Jurkat, Clone E6-1 (cell line): ENCODE results near the gene PRND.
"Not testable (repeated sequence)": the region's sequence is repeated elsewhere in the genome, so short reads cannot be mapped to it uniquely, and the experiment has no call there.

Source experiments
- DNase-seq: peaks from one replicate; pipeline ENCODE4 v3.0.0-alpha.2; 2011; ENCODE audit warnings: low read depth, low spot score
- H3K4me3 ChIP-seq: 2 replicates; pipeline ENCODE4 v1.5.1; 2011; ENCODE audit warnings: mild to moderate bottlenecking, low read length, control low read depth, moderate library complexity

The PRND gene

DNA sequence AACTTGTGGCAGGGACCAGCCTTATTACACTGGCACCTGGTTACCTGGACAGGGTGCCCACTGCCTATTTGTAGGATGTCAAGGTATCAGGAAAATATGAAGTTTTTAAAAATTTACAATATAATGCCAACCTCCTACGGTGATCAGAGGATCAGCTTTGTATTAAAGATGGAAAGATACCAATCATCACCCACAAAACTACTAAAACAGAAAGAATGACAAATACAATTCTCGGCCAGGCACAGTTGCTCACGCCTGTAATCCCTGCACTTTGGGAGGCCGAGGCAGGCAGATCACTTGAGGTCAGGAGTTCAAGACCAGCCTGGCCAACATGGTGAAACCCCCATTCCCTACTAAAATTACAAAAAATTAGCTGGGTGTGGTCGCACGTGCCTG, 18.4 kb upstream of the PRND start:
- H3K4me3 ChIP-seq, result no peak overlapping the region
- no peak for DNase-seq

DNA sequence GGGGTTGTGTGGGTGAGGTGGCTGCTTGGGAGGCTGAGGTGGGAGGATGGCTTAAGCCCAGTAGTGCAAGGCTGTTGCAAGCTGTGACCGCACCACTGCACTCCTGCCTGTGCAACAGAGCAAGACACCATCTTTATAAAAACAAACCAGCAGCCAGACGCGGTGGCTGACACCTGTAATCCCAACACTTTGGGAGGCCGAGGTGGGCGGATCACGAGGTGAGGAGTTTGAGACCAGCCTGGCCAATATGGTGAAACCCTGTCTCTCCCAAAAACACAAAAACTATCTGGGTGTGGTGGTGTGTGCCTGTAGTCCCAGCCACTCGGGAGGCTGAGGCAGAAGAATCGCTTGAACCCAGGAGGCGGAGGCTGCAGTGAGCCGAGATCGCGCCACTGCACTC, 14.8 kb upstream of the PRND start:
- not testable (repeated sequence) for DNase-seq, H3K4me3 ChIP-seq

DNA sequence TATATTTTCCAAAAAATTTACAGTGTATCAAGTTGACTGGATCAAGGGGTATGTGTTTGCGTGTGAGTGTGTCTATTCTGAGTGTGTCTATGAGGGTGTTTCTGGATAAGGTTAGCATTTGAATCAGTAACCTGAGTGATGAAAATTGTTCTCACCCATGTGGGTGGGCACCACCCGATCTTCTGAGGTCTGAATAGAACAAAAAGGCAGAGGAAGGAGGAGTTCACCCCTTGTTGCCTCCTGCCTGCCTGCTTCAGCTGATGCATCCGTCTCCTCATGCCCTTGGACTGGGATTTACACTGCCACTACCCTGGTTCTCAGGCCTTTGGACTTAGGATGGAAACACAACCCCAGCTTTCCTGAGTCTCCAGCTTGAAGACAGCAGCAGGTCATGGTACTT, 13.7 kb upstream of the PRND start:
- H3K4me3 ChIP-seq, result no peak overlapping the region
- DNase-seq, result no peak

DNA sequence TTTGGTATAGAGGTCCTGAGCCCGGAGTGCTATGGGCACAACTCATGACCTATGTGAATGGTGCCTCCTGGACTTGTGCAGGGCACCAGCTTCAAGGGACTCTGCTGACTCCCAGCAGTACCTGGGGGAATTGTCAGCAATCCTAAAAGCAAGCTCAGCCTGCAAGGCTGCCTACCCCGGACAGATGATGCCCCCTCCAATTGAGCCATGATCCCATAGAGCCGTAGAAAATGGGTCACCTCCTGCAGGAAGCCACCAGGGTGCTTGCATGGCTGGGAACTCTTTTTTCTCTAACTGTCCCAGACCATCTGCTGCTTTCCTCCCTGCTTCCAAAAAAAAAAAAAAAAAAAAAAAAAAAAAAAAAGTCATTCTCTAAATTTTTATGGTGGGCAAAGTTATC, 12.9 kb upstream of the PRND start:
- no peak for DNase-seq
- H3K4me3 ChIP-seq, result no peak overlapping the region

GRCh38 chr20:4709261-4710105, 12.2 kb upstream of the PRND start:
- DNase-seq, result no peak
- no peak overlapping the region for H3K4me3 ChIP-seq

GRCh38 chr20:4710106-4710475, 11.6 kb upstream of the PRND start:
- DNase-seq, result no peak
- no peak overlapping the region for H3K4me3 ChIP-seq

GRCh38 chr20:4711511-4711910, 10.2 kb upstream of the PRND start:
- peak; percentile 76 for DNase-seq
- H3K4me3 ChIP-seq, result no peak overlapping the region

- H3K4me3 ChIP-seq, result no peak overlapping the region
- no peak for DNase-seq
Measured at GRCh38 chr20:4713401-4713800, 8.3 kb upstream of the PRND start.

GRCh38 chr20:4714818-4715217, 6.9 kb upstream of the PRND start:
- no peak overlapping the region for H3K4me3 ChIP-seq
- DNase-seq, result no peak

DNA sequence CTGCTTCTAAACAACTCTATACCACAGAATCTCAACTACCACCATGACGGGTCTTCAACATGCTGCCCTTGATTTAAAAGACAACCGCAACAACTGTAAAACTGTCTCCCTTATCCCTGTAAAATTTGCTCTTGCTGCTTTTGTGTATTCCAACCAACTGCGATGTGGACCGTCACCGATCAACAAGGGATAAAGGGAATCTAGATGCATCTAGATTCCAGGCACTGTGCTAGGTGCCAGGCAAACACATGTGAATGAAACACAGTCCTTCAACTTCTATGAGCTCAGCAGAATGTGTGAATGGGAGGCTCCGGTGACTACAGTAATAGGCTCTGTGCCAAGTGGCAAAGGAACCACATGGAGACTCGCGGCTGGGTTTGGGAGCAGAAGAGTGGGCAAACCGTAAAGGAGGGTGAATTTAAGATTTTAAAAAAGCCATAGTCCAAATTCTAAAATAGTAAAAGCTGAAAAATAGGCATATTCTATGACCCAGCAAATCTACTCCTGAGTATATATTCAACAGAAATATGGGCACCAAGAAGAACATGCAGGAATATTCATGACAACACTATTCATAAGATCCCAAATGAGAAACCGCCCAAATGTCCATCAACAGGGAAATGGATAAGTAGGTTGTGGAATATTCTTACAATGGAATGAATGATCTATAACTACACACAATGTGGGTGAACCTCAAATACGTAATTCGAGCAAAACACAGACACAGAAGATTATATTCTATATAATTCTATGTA, 3.7 kb upstream of the PRND start:
- DNase-seq, result no peak
- H3K4me3 ChIP-seq, result no peak overlapping the region

DNA sequence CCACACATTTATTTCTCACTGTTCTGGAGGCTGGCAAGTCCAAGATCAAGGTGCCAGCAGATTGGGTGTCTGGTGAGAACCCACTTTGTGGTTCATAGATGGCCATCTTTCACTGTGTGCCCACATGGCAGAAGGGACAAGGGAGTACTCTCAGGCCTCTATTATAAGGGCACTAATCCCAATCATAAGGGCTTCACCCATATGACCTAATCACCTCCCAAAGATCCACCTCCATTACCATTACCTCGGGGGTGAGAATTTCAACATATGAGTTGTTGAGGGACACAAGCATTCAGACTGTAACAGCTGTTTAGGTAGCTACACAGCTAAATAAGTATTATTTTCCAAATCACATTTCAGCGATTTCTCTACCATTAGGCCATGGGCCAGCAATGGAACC, 2.5 kb upstream of the PRND start:
- DNase-seq, result no peak
- no peak overlapping the region for H3K4me3 ChIP-seq

GRCh38 chr20:4720041-4720976, 1.4 kb upstream of the PRND start:
- DNase-seq, result peak; percentile 66
- no peak overlapping the region for H3K4me3 ChIP-seq

DNA sequence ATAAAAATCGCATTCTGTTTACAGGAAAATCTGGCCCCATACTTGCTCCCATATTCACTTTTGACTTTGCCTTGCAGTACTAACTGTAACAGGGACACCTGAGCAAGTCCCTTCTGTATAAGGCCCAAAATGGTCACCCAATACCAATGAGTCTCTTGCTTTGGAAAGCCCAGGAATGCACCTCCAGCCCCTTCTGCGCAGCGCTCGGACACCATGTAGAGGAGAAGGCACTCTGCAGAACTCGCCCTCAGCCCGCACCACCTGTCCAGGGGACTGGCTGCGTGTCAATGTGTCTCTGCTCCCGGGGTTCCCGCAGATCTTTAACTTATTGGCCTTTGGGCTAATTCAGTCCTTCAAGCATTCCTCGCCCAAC, 746 bp upstream of the PRND start:
- DNase-seq, result no peak
- H3K4me3 ChIP-seq, result no peak overlapping the region

GRCh38 chr20:4722571-4722970, 862 bp downstream of the PRND start:
- H3K4me3 ChIP-seq, result no peak overlapping the region
- DNase-seq, result no peak

- H3K4me3 ChIP-seq, result no peak overlapping the region
- no peak for DNase-seq
Measured at GRCh38 chr20:4722993-4723392, 1.3 kb downstream of the PRND start.

- not testable (repeated sequence) for H3K4me3 ChIP-seq, DNase-seq
Measured at GRCh38 chr20:4723553-4723952, 1.8 kb downstream of the PRND start.

DNA sequence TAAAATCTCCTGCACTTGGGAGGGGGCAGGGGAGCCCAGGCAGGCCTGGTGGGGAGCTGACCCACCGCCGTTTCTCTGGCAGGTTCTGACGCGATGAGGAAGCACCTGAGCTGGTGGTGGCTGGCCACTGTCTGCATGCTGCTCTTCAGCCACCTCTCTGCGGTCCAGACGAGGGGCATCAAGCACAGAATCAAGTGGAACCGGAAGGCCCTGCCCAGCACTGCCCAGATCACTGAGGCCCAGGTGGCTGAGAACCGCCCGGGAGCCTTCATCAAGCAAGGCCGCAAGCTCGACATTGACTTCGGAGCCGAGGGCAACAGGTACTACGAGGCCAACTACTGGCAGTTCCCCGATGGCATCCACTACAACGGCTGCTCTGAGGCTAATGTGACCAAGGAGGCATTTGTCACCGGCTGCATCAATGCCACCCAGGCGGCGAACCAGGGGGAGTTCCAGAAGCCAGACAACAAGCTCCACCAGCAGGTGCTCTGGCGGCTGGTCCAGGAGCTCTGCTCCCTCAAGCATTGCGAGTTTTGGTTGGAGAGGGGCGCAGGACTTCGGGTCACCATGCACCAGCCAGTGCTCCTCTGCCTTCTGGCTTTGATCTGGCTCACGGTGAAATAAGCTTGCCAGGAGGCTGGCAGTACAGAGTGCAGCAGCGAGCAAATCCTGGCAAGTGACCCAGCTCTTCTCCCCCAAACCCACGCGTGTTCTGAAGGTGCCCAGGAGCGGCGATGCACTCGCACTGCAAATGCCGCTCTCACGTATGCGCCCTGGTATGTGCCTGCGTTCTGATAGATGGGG, 3.0 kb downstream of the PRND start:
- no peak overlapping the region for H3K4me3 ChIP-seq
- DNase-seq, result no peak

DNA sequence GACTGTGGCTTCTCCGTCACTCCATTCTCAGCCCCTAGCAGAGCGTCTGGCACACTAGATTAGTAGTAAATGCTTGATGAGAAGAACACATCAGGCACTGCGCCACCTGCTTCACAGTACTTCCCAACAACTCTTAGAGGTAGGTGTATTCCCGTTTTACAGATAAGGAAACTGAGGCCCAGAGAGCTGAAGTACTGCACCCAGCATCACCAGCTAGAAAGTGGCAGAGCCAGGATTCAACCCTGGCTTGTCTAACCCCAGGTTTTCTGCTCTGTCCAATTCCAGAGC, 3.5 kb downstream of the PRND start:
- H3K4me3 ChIP-seq, result no peak overlapping the region
- no peak for DNase-seq

GRCh38 chr20:4726710-4727397, 5.1 kb downstream of the PRND start:
- H3K4me3 ChIP-seq, result no peak overlapping the region
- peak; percentile 11 for DNase-seq
